ENCODE data around the gene COL6A5. TPM values are rescaled to one million over a fixed set of nuclear protein-coding genes. Genes with fewer than 3 reads are reported as not detected.
"Not testable (repeated sequence)": the region's sequence is repeated elsewhere in the genome, so short reads cannot be mapped to it uniquely, and the experiment has no call there.

The COL6A5 gene
- total RNA-seq, 1 donor from 2014 or later = 0.07 TPM

- TF ChIP-seq CTCF (IDR thresholded peaks at IDR 0.05; ENCODE audit: unreplicated experiment) = no peak
- no peaks in the 10 kb centered on the region for H3K36me3 Mint-ChIP-seq
- no peak overlapping the region for H3K27ac Mint-ChIP-seq
- peaks cover 13% of the 10 kb centered on the region for H3K4me1 Mint-ChIP-seq
- no peak for DNase-seq (ENCODE audit: low spot score in 2 of 2, unreplicated experiment in 2 of 2)
- H3K4me3 Mint-ChIP-seq = no peak overlapping the region
- H3K9me3 Mint-ChIP-seq = no peaks in the 10 kb centered on the region
- no peaks in the 10 kb centered on the region for H3K27me3 Mint-ChIP-seq (ENCODE audit: low read depth)
Measured at GRCh38 chr3:130428871-130429712, 83.6 kb downstream of the COL6A5 start.

DNA sequence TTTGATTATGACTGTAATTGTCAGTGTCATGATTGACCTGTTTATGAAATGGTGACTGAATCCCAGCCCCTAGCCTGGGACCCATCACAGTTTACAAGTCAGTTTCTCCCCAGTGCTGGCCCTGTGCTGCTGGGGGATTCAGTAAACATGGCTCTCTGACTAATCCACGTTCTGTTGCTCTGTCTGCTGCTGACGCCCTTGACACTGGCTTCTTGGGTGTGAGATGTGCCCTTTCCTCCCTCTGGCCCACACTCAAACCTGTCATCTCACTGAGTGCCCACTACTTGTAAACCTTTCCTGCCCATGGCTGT is 84.2 kb downstream of the COL6A5 start:
- no peak overlapping the region for H3K4me3 Mint-ChIP-seq
- no peaks in the 10 kb centered on the region for H3K36me3 Mint-ChIP-seq
- DNase-seq (ENCODE audit: low spot score in 2 of 2, unreplicated experiment in 2 of 2) = no peak
- H3K9me3 Mint-ChIP-seq = peaks cover 2% of the 10 kb centered on the region
- TF ChIP-seq CTCF (IDR thresholded peaks at IDR 0.05; ENCODE audit: unreplicated experiment) = no peak
- H3K4me1 Mint-ChIP-seq = peaks cover 13% of the 10 kb centered on the region
- no peak overlapping the region for H3K27ac Mint-ChIP-seq
- H3K27me3 Mint-ChIP-seq (ENCODE audit: low read depth) = no peaks in the 10 kb centered on the region

GRCh38 chr3:130430266-130430665 is 84.8 kb downstream of the COL6A5 start:
- Mint-ChIP-seq H3K9me3 (peaks cover 8% of the 10 kb centered on the region), H3K27ac (no peak overlapping the region), H3K4me3 (no peak overlapping the region), H3K4me1 (peaks cover 13% of the 10 kb centered on the region), H3K27me3 (ENCODE audit: low read depth) (no peaks in the 10 kb centered on the region), H3K36me3 (no peaks in the 10 kb centered on the region)
- no peak for TF ChIP-seq CTCF (IDR thresholded peaks at IDR 0.05; ENCODE audit: unreplicated experiment)
- no peak for DNase-seq (ENCODE audit: low spot score in 2 of 2, unreplicated experiment in 2 of 2)

DNA sequence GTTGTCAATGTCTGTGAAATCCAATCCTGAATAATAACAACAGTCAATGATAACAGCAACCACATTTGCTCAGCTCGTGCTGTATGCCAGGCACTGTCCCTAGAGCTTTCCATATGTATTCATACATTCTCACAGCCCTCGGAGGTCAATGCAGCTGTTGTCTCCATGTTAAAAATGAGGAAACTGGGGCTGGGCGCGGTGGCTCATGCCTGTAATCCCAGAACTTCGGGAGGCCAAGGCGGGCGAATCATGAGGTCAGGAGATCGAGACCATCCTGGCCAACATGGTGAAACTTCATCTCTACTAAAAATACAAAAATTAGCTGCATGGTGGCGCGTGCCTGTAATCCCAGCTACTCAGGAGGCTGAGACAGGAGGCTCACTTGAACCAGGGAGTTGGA is 86.6 kb downstream of the COL6A5 start:
- not testable (repeated sequence) for H3K4me3 Mint-ChIP-seq; DNase-seq (ENCODE audit: low spot score in 2 of 2, unreplicated experiment in 2 of 2); H3K27ac Mint-ChIP-seq; H3K27me3 Mint-ChIP-seq (ENCODE audit: low read depth); H3K36me3 Mint-ChIP-seq; H3K4me1 Mint-ChIP-seq
- peaks cover 11% of the 10 kb centered on the region for H3K9me3 Mint-ChIP-seq

DNA sequence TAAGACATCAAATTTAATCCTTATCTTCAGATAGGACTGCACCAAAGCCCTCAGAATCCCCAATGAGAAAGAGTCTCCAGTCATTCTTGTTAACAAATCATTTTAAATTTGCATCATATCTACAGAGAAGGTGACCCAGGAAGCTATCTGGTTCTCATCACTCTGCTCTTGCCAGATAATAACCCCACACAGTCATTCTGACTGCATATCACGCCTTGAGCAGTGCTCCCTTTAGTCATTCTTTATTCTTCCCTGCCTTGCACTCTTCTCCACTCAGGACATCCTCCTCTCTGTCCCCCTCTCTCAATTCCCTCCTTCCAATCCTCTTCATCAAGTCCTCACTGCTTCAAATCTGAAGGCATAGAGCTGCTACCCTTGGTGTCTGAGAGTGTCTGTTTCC is 87.8 kb downstream of the COL6A5 start:
- Mint-ChIP-seq H3K4me1 (peaks cover 10% of the 10 kb centered on the region), H3K27me3 (ENCODE audit: low read depth) (no peaks in the 10 kb centered on the region), H3K4me3 (no peak overlapping the region), H3K36me3 (no peaks in the 10 kb centered on the region), H3K9me3 (peaks cover 11% of the 10 kb centered on the region), H3K27ac (no peak overlapping the region)
- DNase-seq (ENCODE audit: low spot score in 2 of 2, unreplicated experiment in 2 of 2) = no peak
- TF ChIP-seq CTCF (IDR thresholded peaks at IDR 0.05; ENCODE audit: unreplicated experiment) = no peak

DNA sequence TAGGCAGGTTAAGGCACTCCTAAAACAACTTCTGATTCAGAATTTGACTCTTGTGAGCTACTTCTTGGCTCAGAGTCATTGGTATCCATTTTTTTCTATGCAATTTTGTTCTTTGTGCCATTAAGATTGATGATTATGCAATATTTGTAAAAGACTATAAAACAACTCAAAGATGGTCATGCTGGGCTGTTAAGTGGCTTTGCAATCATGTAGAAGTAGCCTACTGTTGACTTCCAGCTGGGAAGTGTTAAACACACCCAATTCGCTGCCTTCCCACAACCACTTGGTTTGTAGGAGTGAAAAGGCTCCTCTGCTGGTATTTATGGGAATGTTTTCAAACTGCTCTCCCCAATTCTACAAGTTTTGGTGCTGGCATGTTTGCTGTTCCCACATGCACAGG is 96.8 kb downstream of the COL6A5 start:
- no peak overlapping the region for H3K27ac Mint-ChIP-seq
- H3K4me3 Mint-ChIP-seq = no peak overlapping the region
- TF ChIP-seq CTCF (IDR thresholded peaks at IDR 0.05; ENCODE audit: unreplicated experiment) = no peak
- no peak for DNase-seq (ENCODE audit: low spot score in 2 of 2, unreplicated experiment in 2 of 2)
- H3K9me3 Mint-ChIP-seq = no peaks in the 10 kb centered on the region
- H3K27me3 Mint-ChIP-seq (ENCODE audit: low read depth) = no peaks in the 10 kb centered on the region
- H3K36me3 Mint-ChIP-seq = no peaks in the 10 kb centered on the region
- peaks cover 2% of the 10 kb centered on the region for H3K4me1 Mint-ChIP-seq

- H3K4me1 Mint-ChIP-seq = peaks cover 13% of the 10 kb centered on the region
- H3K27ac Mint-ChIP-seq, H3K4me3 Mint-ChIP-seq: not testable (repeated sequence)
Measured at GRCh38 chr3:130446840-130447239, 101.4 kb downstream of the COL6A5 start.

DNA sequence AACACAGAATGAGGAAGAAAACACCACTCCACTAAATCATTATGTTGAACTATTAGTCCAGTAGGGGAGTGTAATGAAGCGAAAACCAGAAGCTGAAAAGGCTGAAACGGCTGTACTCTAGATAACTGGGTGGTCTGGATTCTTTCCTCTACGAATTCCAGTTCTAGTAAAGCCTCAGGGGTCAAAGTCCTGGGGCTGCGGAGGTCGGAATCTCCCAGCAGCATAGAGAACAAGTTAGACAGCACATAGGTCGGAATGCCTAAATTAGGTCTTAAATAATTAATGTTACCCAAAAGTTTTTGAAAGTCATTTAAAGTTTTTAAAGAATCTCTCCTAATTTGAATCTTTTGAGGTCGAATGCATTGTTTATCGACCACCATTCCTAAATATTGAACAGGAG is 102.7 kb downstream of the COL6A5 start:
- H3K9me3 Mint-ChIP-seq = peaks cover 15% of the 10 kb centered on the region
- not testable (repeated sequence) for H3K27me3 Mint-ChIP-seq (ENCODE audit: low read depth); DNase-seq (ENCODE audit: low spot score in 2 of 2, unreplicated experiment in 2 of 2); H3K4me3 Mint-ChIP-seq; H3K27ac Mint-ChIP-seq; H3K36me3 Mint-ChIP-seq
- H3K4me1 Mint-ChIP-seq = peaks cover 13% of the 10 kb centered on the region

More at GRCh38 chr3:130446840-130447239, 101.4 kb downstream of the COL6A5 start:
- H3K36me3 Mint-ChIP-seq; H3K9me3 Mint-ChIP-seq; H3K27me3 Mint-ChIP-seq (ENCODE audit: low read depth); DNase-seq (ENCODE audit: low spot score in 2 of 2, unreplicated experiment in 2 of 2): not testable (repeated sequence)
